DOHH2 (cell line): Measurements from ENCODE around the gene SUPT20H.

Source experiments
- CTCF ChIP-seq: fragments of 200-600 bp; sonication (generic); IDR thresholded peaks from one replicate; pipeline ENCODE4 v1.5.1; 2014; ENCODE audit warnings: antibody characterized with exemption, mild to moderate bottlenecking, low read depth, low read length; ENCODE audit not compliant: poor library complexity, severe bottlenecking
- EZH2phosphoT487 ChIP-seq: fragments of 200-600 bp; sonication (generic); IDR thresholded peaks from 2 replicates; pipeline ENCODE4 v1.6.1; 2017; ENCODE audit warnings: borderline replicate concordance, mild to moderate bottlenecking, antibody characterized with exemption, low read length, moderate library complexity, mixed read lengths

GRCh38 chr13:37065890-37066526 lies 6.5 kb upstream of the SUPT20H start:
- TF ChIP-seq CTCF (no peak), EZH2phosphoT487 (no peak)
